Measurements from ENCODE around the gene USP43.
"Not testable (repeated sequence)": the region's sequence is repeated elsewhere in the genome, so short reads cannot be mapped to it uniquely, and the experiment has no call there.

Gene USP43, protein sequence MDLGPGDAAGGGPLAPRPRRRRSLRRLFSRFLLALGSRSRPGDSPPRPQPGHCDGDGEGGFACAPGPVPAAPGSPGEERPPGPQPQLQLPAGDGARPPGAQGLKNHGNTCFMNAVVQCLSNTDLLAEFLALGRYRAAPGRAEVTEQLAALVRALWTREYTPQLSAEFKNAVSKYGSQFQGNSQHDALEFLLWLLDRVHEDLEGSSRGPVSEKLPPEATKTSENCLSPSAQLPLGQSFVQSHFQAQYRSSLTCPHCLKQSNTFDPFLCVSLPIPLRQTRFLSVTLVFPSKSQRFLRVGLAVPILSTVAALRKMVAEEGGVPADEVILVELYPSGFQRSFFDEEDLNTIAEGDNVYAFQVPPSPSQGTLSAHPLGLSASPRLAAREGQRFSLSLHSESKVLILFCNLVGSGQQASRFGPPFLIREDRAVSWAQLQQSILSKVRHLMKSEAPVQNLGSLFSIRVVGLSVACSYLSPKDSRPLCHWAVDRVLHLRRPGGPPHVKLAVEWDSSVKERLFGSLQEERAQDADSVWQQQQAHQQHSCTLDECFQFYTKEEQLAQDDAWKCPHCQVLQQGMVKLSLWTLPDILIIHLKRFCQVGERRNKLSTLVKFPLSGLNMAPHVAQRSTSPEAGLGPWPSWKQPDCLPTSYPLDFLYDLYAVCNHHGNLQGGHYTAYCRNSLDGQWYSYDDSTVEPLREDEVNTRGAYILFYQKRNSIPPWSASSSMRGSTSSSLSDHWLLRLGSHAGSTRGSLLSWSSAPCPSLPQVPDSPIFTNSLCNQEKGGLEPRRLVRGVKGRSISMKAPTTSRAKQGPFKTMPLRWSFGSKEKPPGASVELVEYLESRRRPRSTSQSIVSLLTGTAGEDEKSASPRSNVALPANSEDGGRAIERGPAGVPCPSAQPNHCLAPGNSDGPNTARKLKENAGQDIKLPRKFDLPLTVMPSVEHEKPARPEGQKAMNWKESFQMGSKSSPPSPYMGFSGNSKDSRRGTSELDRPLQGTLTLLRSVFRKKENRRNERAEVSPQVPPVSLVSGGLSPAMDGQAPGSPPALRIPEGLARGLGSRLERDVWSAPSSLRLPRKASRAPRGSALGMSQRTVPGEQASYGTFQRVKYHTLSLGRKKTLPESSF

DNA sequence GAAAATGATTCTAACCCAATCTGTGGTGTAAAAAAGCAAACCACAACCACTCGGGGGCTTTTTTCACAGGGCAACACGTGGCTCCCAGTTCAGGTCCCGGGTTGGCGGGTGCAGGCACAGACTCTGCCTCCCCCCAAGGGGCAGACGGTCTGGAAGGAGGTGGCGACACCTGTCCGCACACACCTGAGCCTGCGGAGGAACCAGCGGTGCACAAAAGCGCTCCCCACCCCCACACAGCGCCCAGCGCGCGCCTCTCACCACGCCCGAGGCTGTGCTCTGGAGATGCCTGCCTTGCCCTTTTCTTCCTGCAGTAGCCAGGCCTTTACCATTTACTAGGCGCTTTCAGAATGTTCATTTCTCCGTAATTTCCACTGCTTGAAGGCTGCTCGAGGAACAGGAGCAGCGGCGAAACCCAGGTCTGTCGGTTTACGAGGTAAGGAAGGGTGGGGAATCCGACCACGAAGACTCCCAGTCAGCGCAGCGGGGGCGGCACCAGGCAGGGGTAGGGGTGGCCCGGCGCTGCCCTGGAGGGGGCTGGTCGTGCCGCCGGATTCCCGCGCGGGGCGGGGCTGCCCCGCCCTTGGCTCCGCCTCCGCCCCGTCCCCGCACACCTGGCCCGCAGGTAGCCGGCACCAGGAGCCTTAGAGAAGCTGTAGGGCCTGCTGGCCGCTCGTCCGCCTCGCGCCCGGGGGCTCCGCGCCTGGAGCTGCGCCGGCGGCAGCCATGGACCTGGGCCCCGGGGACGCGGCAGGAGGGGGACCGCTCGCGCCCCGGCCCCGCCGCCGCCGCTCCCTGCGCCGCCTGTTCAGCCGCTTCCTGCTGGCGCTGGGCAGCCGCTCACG lies at the start of gene USP43:
USP43 (plus strand) TSS at position 608 of the 842 bp plus-strand sequence; CDS start at position 724, 116 bp downstream.
- DNase-seq (ENCODE audit: low spot score): no peak

DNA sequence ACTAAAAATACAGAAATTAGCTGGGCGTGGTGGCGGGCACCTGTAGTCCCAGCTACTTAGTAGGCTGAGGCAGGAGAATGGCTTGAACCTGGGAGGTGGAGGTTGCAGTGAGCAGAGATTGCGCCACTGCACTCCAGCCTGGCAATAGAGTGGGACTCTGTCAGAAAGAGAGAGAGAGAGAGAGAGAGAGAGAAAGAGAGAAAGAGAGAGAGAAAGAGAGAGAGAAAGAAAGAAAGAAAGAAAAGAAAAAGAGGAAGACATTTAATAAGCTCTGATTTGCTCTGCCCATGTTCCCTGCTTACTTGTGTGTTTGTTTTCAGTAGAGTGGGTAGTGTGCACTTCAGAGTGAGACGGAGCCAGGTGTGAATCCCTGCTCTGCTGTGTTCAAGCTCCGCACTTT lies 47.7 kb upstream of the USP43 start:
- DNase-seq (ENCODE audit: low spot score): not testable (repeated sequence)

DNA sequence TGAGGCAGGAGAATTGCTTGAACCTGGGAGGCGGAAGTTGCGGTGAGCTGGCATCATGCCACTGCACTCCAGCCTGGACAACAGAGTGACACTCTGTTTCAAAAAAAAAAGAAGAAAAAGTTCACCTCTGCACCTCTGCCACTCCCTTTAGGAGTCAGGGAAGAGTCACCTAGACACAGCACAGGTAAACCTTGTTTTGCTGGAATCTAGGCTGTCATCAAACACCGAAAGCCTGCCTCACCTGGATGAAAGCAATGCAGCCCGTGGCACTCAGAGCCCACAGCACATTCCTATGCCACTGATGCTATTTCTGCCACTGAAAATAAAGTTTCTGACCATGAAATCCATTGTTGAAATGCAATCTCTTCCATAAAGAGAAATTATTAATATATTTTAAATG lies 46.7 kb upstream of the USP43 start:
- no peak for DNase-seq (ENCODE audit: low spot score)

DNA sequence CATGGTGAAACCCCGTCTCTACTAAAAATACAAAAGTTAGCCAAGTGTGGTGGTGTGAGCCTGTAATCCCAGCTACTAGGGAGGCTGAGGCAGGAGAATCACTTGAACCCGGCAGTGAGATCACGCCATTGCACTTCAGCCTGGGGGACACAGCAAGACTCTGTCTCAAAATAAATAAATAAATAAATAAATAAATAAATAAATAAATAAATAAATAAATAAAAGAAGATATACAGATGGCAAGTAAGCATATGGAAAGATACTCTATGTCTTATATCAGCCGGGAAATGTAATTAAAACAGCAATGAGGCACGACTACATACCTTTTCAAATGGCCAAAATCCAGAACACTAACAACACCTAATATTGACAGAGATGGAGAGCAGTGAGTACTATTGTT lies 40.7 kb upstream of the USP43 start:
- not testable (repeated sequence) for DNase-seq (ENCODE audit: low spot score)

DNA sequence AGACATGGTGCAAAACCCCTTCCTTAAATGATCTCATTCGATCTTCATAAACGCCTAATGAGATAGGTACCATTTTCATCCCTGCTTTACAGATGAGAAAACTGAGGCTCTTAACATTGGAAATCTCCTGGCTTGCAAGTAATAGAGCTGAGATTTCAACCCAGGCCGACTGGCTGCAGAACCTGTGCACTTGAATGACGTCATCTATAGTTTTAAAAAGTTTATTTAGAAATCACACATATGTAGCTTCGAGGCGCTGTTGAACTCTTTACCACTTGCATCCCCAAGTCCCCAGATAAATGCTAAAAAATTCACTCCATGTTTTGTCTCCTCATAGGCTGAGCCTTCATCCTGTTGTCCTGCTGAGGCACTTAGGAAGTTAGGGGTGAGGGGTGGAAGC lies 38.9 kb upstream of the USP43 start:
- no peak for DNase-seq (ENCODE audit: low spot score)

DNA sequence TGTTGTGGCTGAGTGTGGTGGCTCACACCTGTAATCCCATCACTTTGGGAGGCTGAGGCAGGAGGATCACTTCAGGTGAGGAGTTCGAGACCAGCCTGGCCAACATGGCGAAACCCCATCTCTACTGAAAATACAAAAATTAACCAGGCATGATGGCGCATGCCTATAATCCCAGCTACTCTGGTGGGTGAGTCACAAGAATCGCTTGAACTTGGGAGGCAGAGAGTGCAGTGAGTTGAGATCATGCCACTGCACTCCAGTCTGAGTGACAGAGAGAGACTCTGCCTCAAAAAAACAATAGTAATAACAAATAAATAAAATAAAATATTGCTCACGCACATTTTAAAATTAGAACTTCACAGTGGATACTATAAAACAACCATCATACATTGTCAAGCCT lies 38.3 kb upstream of the USP43 start:
- DNase-seq (ENCODE audit: low spot score): not testable (repeated sequence)

DNA sequence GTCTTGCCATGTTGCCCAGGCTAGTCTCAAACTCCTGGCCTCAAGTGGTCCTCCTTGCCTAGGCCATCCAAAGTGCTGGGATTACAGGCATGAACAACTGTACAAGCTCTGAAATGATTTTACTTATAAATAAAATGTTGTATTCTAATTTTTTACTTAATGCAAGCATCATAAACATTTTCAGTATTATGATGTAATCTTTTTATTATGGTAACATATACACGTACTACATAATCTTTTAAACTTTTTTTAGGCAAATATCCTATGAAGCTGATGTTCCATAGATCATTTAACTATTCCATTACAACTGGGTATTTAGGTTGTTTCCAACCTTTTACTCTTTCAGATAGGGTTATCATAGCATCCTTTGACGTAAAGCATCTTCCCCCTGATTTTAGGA lies 33.8 kb upstream of the USP43 start:
- DNase-seq (ENCODE audit: low spot score): no peak

DNA sequence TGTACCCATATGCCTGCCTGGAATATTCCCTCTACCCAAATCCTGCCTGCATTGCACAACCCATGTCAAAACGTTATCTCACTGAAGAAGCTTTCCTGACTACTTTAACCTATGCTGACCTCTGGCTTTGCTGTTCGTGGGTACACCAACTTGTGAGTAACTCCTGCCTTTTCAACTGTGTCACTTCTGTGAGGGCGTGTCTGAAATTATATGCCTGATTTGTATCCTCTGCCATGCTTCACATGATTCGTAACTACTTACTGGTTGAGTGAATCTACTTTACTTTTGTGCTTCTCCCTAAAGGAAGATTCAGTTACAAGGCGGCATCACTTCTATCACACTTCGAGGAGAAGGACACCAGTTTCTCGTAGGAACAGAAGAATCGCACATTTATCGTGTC lies 33.3 kb upstream of the USP43 start:
- DNase-seq (ENCODE audit: low spot score): no peak

DNA sequence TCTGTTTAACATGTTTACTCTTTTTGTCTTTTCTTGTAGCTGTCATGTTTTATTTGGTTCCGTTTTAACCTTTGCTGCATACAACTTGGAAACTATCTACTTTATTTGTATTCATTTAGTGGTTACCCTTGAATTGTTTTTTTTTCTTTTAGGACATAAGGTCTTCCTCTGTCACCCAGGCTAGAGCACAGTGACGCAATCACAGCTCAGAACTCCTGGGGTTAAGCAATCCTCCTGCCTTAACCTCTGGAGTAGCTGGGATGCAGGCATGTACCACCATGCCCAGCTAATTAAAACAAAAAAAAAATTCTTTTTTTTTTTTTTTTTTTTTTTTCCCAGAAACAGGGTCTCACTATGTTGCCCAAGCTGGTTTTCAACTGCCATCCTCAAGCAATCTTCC lies 29.8 kb upstream of the USP43 start:
- no peak for DNase-seq (ENCODE audit: low spot score)

DNA sequence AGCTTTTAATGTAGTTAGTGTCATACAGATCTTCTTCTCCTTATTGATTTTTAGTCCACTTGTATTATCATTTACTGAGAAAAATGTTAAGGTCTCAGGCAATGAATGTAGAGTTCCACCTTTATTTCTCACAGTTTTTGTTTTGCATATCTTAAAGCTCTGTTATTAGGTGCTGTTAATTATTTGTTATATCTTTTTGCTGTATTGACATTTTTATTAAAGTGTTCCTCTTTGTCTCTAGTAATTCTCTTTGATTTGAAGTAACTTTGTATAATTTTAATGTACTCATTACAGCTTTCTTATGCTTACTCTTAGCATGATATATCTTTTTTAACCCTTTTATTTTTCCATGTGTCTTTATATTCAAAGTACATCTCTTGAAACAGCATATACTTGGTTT lies 22.4 kb upstream of the USP43 start:
- no peak for DNase-seq (ENCODE audit: low spot score)

DNA sequence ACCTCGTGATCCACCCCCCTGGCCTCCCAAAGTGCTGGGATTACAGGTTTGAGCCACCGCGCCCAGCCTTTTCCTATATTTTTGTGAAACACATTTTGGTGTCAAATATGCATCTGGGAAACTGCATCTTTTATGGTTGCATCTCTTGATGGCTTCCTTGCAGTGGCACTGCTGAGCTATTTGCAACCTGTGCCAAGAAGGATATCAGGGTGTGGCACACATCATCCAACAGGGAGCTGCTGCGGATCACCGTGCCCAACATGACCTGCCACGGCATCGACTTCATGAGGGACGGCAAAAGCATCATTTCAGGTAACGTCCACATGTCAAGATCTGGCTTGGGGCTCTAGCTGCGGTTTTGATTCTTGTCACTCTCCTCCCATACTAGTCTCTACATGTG lies 16.8 kb upstream of the USP43 start:
- no peak for DNase-seq (ENCODE audit: low spot score)

DNA sequence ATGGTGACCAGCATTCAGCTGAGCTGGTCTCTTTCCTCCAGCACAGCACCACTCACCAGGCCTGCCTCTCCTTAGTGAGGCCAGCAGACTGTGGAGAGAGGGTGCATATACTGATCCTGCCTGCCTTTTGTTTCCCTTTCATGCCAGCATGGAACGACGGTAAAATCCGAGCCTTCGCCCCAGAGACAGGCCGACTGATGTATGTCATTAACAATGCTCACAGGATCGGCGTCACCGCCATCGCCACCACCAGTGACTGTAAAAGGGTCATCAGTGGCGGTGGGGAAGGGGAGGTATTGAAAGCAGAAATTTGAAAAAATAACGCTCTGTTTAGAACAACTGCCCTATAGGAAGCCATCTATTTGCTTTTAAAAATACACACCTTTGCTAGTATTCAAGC lies 12.6 kb upstream of the USP43 start:
- no peak for DNase-seq (ENCODE audit: low spot score)

DNA sequence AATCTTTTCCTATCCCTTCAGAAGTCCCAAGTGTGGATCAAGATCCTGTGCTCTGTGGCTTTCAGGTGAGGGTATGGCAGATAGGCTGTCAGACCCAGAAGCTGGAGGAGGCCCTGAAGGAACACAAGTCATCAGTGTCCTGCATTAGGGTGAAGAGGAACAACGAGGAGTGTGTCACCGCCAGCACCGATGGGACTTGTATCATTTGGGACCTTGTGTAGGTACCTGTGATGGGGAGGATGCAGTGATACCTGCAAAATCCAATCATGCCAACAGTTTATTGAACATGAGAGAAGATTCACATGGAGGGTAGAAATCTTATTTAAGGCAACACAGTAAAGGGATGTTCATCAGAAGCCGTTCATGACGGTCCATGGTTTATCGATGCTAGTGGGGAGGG lies 10.0 kb upstream of the USP43 start:
- no peak for DNase-seq (ENCODE audit: low spot score)

DNA sequence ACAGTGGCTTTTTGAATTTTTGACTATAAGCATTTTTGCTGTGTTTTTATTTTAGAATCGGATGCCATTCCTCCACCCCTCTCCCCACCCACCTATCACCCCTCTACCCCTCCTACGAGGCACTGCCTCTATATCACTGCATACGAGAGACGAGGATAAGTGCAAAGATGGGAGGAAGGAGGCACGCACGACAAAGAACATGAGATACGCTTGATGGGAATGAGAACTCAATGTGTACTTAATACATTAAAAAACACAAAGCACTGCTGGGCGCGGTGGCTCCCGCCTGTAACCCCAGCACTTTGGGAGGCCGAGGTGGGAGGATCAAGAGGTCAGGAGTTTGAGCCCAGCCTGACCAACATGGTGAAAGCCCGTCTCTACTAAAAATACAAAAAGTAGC lies 8.8 kb upstream of the USP43 start:
- no peak for DNase-seq (ENCODE audit: low spot score)

DNA sequence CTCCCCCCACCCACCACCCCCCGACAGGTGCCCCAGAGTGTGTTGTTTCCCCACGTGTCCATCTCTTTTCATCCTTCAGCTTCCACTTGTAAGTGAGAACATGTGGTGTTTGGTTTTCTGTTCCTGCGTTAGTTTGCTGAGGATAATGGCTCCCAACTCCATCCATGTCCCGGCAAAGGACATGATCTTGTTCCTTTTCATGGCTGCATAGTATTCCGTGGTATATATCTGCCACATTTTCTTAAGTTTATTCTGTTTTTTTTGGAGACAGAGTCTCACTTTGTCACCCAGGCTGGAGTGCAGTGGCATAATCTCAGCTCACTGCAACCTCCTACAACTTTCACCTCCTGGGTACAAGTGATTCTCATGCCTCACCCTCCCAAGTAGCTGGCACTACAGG lies 4.9 kb upstream of the USP43 start:
- DNase-seq (ENCODE audit: low spot score): not testable (repeated sequence)

DNA sequence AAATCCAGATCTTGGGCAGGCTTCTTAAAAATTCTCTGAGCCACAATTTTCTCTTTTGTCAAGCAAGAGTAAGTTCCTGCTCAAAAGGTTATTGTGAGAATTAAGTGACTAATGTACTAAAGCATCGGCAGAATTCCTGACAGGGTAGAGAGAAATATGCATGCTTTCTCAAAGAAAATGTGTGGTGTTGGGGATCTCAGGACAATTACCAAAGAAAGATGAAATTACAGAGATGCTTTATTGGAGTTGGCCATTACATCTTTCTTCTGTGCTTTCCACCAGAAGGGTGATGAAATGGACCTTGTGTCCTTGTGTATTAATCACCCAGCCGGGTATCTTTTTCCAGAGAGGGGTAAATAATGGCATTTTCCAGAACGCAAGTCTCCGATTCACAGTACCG lies 1.7 kb upstream of the USP43 start:
- DNase-seq (ENCODE audit: low spot score): no peak

DNA sequence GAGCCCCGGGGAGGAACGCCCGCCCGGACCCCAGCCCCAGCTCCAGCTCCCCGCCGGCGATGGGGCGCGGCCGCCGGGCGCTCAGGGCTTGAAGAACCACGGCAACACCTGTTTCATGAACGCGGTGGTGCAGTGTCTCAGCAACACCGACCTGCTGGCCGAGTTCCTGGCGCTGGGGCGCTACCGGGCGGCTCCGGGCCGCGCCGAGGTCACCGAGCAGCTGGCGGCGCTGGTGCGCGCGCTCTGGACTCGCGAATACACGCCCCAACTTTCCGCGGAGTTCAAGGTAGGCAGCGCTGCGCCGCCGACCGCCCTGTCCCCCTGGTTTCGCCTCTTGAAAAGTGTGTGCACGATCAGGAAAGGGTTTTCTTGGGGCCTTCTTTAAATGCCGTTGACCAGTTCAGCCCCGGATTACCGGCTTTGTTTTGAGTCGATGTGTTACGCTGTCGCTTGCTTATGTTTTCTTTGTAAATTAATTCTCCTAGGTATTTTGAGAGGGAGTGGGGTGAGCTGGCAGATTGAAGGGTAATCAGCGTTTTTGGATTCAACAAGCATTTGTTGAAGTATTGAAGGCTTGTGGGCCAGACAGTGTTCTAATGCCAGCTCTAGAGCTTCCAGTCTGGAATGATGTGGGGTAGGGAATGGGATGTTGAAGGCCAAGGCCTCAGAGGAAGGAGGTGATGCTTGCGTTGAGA lies 681 bp downstream of the USP43 start:
- no peak for DNase-seq (ENCODE audit: low spot score)

DNA sequence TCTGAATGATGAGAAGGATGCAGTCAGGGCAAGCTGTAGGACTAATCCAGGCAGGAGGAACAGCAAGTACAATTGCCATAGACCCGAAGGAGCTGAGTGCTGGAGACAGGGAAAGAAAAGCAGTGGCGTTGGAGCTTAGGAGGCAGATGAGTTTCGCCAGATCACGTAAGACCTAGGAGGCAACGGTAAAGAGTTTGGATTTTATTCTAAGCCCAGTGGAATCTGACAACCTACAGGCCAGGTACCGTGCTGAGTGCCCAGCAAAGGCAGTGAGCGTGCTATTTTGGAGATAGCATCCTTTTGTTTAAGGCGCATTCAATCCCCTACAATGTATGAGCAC lies 1.2 kb downstream of the USP43 start:
- DNase-seq (ENCODE audit: low spot score): no peak

DNA sequence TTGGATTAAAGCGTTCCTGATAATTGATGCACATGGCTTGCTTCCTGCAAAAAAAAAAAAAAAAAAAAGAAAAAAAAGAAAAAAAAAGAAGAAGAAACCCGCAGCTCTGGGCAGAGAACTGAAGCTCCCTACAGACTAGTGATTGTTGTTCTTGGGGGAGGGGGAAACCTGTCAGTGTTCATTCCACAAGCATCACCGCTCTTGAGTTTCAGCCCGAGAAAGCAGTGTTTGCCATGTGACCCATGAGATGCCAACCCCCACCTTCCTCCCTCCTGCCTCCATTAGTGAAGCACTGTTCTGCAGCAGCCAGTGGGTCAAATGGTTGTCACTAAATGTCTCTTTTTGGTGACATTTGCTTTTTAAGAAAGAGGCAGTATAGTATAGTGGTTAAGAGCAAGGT lies 1.7 kb downstream of the USP43 start:
- no peak for DNase-seq (ENCODE audit: low spot score)

DNA sequence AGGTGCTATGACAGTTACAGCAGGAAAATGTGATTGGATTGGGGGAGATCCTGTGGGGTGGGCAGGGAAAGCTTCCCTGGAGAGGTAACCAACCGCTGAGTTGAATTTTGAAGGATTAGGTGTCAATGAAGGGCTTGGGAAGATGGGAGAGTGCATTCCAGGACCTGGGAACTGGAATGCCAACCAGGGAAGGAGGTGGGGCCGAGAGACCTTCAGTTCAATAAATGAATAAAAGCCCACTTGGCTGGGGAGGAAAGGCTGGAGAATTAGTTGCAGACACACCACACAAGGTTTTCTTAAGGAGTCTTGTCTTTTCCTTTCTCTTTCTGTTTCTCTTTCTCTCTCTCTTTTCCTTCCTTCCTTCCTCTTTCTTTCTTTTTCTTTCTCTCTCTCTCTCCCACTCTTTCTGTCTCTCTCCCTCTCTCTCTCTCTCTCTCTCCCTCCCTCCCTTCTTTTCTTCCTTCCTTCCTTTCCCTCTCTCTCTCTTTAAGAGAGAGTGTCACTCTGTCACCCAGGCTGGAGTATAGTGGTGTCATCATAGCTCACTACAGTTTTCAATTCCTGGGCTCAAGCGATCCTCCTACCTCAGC lies 3.3 kb downstream of the USP43 start:
- no peak for DNase-seq (ENCODE audit: low spot score)

All from left forelimb (tissue), 1 donor.